Skeletal muscle satellite cell (primary cell): ENCODE measurements around the gene COASY.

Experiments used
- H3K27me3 ChIP-seq: 2 replicates; pipeline ENCODE4 v1.7.0; 2013; ENCODE audit warnings: low read length; ENCODE audit not compliant: control insufficient read depth, insufficient read depth
- H3K36me3 ChIP-seq: 2 replicates; pipeline ENCODE4 v1.7.0; 2013; ENCODE audit warnings: mild to moderate bottlenecking, control low read depth, low read length; ENCODE audit not compliant: insufficient read depth
- H3K4me1 ChIP-seq: 2 replicates; pipeline ENCODE4 v1.7.0; 2013; ENCODE audit warnings: low read length; ENCODE audit not compliant: control insufficient read depth, insufficient read depth
- H3K4me2 ChIP-seq: 2 replicates; pipeline ENCODE4 v1.7.0; 2013; ENCODE audit warnings: mild to moderate bottlenecking, low read length
- H3K4me3 ChIP-seq: 2 replicates; pipeline ENCODE4 v1.7.0; 2013; ENCODE audit warnings: low read length
- H3K9ac ChIP-seq: 2 replicates; pipeline ENCODE4 v1.7.0; 2013; ENCODE audit warnings: mild to moderate bottlenecking, low read depth, low read length, moderate library complexity
- H3K9me3 ChIP-seq: replicated peaks from 2 replicates; pipeline ENCODE4 v1.7.0; 2013; ENCODE audit warnings: mild to moderate bottlenecking, control low read depth, low read length

The COASY gene

GRCh38 chr17:42584880-42585279, 22.9 kb downstream of the COASY start:
- Histone ChIP-seq H3K9ac (no peak overlapping the region), H3K4me2 (no peak overlapping the region), H3K4me3 (no peak overlapping the region), H3K27me3 (no peaks in the 10 kb centered on the region), H3K4me1 (no peaks in the 10 kb centered on the region), H3K9me3 (no peaks in the 10 kb centered on the region), H3K36me3 (peaks cover 80% of the 10 kb centered on the region)

GRCh38 chr17:42585353-42585752, 23.4 kb downstream of the COASY start:
- Histone ChIP-seq H3K36me3 (peaks cover 79% of the 10 kb centered on the region), H3K4me3 (no peak overlapping the region)

GRCh38 chr17:42586514-42587230, 24.7 kb downstream of the COASY start:
- Histone ChIP-seq H3K4me2 (no peak overlapping the region), H3K36me3 (peaks cover 84% of the 10 kb centered on the region), H3K27me3 (no peaks in the 10 kb centered on the region), H3K9me3 (no peaks in the 10 kb centered on the region), H3K4me3 (no peak overlapping the region), H3K4me1 (no peaks in the 10 kb centered on the region), H3K9ac (no peak overlapping the region)

More at GRCh38 chr17:42585353-42585752, 23.4 kb downstream of the COASY start:
- no peaks in the 10 kb centered on the region for H3K27me3 ChIP-seq
- H3K9ac ChIP-seq = no peak overlapping the region
- H3K9me3 ChIP-seq = no peaks in the 10 kb centered on the region
- no peak overlapping the region for H3K4me2 ChIP-seq
- no peaks in the 10 kb centered on the region for H3K4me1 ChIP-seq

DNA sequence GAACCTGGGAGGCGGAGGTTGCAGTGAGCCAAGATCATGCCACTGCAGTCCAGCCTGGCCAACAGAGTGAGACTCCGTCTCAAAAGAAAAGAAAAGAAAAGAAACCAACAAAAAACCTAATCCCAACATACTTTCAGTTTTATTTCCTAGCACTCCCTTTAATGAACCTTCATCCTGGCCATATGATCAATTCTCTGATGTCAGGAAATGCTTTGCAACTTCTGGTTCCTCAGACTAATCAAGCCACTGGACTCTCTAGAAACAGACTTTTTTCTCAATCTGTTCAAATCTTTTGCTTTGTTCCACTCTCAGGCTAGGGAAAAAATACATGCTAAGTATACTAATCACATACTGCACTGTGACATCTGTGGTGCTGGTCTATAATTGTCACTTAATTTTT, 28.9 kb downstream of the COASY start:
- Histone ChIP-seq H3K4me1 (no peaks in the 10 kb centered on the region), H3K27me3 (no peaks in the 10 kb centered on the region), H3K4me2 (no peak overlapping the region), H3K9me3 (no peaks in the 10 kb centered on the region), H3K9ac (no peak overlapping the region), H3K4me3 (no peak overlapping the region), H3K36me3 (peaks cover 45% of the 10 kb centered on the region)

DNA sequence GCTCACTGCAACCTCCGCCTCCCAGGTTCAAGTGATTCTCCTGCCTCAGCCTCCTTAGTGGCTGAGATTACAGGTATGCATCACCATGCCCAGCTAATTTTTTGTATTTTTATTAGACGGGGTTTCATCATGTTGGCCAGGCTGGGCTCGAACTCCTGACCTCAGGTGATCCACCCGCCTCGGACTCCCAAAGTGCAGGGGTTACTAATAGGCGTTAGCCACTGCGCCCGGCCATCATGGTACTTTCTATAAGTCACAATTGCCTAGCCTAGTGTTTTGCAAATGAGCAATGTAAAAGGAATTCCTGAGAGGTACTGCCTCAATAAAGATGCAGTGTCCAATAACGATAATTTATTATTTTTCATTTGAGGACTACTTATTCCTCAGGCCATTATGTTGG, 29.5 kb downstream of the COASY start:
- Histone ChIP-seq H3K4me2 (no peak overlapping the region), H3K9me3 (no peaks in the 10 kb centered on the region), H3K27me3 (no peaks in the 10 kb centered on the region), H3K4me1 (no peaks in the 10 kb centered on the region), H3K9ac (no peak overlapping the region), H3K4me3 (no peak overlapping the region), H3K36me3 (peaks cover 40% of the 10 kb centered on the region)

DNA sequence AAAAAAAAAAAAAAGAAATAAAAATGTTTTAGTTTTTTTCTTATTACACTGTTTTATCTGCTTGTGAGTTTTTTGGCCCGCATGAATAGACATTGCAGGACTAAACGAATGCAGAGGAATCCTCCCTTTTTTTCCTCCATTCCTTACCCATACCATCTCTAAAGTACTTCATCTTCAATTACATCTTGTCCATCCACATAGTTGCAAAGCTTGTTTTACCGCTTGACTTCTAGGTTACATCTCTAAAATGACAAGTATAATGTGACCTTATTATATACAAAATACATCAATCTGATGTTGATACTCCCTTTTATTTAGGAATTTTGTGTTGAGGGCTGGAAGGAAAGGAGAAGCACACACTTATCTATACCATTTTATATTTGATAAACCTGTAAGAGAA, 34.4 kb downstream of the COASY start:
- no peak overlapping the region for H3K4me2 ChIP-seq
- H3K36me3 ChIP-seq = peaks cover 11% of the 10 kb centered on the region
- H3K27me3 ChIP-seq = no peaks in the 10 kb centered on the region
- H3K9ac ChIP-seq = no peak overlapping the region
- H3K4me1 ChIP-seq = no peaks in the 10 kb centered on the region
- no peak overlapping the region for H3K4me3 ChIP-seq
- H3K9me3 ChIP-seq = no peaks in the 10 kb centered on the region

- Histone ChIP-seq H3K4me1 (no peaks in the 10 kb centered on the region), H3K9me3 (no peaks in the 10 kb centered on the region), H3K9ac (no peak overlapping the region), H3K36me3 (peaks cover 8% of the 10 kb centered on the region), H3K4me2 (no peak overlapping the region), H3K4me3 (no peak overlapping the region), H3K27me3 (no peaks in the 10 kb centered on the region)
These were observed 37.0 kb downstream of the COASY start for GRCh38 chr17:42598905-42599304.

- H3K36me3 ChIP-seq = peaks cover 8% of the 10 kb centered on the region
- H3K4me1 ChIP-seq = peaks cover 11% of the 10 kb centered on the region
- H3K9me3 ChIP-seq = no peaks in the 10 kb centered on the region
- H3K4me3 ChIP-seq = no peak overlapping the region
- no peak overlapping the region for H3K9ac ChIP-seq
- H3K27me3 ChIP-seq = no peaks in the 10 kb centered on the region
- no peak overlapping the region for H3K4me2 ChIP-seq
These were observed 41.4 kb downstream of the COASY start for GRCh38 chr17:42603318-42603717.

GRCh38 chr17:42607769-42608168, 45.8 kb downstream of the COASY start:
- peaks cover 14% of the 10 kb centered on the region for H3K36me3 ChIP-seq
- H3K27me3 ChIP-seq = no peaks in the 10 kb centered on the region
- H3K4me2 ChIP-seq = peak overlapping the region; percentile 89
- H3K4me3 ChIP-seq = peak overlapping the region; percentile 94
- H3K9ac ChIP-seq = peak overlapping the region; percentile 93
- no peaks in the 10 kb centered on the region for H3K9me3 ChIP-seq
- peaks cover 15% of the 10 kb centered on the region for H3K4me1 ChIP-seq

DNA sequence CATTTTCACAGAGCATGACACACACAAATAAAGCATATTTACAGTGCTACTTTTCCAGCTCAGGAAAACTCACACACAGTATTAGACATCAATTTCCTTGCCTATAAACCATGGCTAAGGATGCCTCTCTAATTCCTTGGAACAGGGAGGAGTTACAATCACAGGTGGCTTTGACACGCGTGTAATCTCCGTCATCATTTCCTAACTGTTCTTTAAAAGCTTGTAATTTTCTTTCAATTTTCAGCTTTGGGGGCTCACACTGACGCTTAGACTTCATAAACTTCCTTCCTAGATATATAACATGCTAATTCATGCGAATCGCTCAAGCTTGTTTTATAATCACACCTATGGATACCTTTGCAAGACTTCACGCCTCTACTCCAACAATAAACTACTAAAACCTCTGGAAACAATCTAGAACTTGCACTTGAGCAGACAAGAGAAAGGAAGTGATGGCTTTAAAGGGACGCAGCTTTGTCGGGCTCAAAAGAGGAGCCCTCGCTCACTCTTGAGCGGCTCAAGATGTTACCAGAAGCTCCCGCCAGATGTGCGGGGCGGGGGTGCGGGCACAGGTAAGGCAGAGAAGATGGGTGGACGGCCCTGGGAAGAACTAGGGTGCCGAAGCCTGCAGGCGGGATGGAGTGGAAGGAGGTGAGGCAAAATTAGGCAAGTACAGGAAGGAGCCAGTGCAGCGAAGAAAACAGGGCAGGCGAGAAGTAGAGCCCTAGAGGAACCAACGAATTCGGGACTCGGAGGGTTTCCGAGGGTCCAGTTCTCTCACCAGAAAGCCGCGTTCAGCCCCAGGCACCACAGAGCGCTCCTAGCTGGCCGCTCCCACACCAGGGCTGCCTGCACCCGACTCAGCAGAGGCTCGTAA, 46.6 kb downstream of the COASY start:
- H3K27me3 ChIP-seq = no peaks in the 10 kb centered on the region
- no peaks in the 10 kb centered on the region for H3K9me3 ChIP-seq
- peak overlapping the region; percentile 89 for H3K4me2 ChIP-seq
- H3K9ac ChIP-seq = peak overlapping the region; percentile 93
- H3K4me1 ChIP-seq = peaks cover 15% of the 10 kb centered on the region
- peaks cover 19% of the 10 kb centered on the region for H3K36me3 ChIP-seq
- peak overlapping the region; percentile 94 for H3K4me3 ChIP-seq

GRCh38 chr17:42609182-42609813, 47.4 kb downstream of the COASY start, which contains the start of the genes RETREG3 and TUBG1:
Gene RETREG3 (minus strand): TSS chr17:42609374. CDS start chr17:42609324, 50 bp downstream.
Gene TUBG1 (plus strand): TSS chr17:42609683. CDS start chr17:42609738, 55 bp downstream.
- peaks cover 23% of the 10 kb centered on the region for H3K36me3 ChIP-seq
- H3K4me2 ChIP-seq = peak within 1 kb of the TSS; percentile 89
- H3K9me3 ChIP-seq = no peaks in the 10 kb centered on the region
- H3K4me3 ChIP-seq = peak within 1 kb of the TSS; percentile 94
- peak within 1 kb of the TSS; percentile 93 for H3K9ac ChIP-seq
- no peaks in the 10 kb centered on the region for H3K27me3 ChIP-seq
- H3K4me1 ChIP-seq = peaks cover 15% of the 10 kb centered on the region
